ENCODE results near the gene FIP1L1.

DNA sequence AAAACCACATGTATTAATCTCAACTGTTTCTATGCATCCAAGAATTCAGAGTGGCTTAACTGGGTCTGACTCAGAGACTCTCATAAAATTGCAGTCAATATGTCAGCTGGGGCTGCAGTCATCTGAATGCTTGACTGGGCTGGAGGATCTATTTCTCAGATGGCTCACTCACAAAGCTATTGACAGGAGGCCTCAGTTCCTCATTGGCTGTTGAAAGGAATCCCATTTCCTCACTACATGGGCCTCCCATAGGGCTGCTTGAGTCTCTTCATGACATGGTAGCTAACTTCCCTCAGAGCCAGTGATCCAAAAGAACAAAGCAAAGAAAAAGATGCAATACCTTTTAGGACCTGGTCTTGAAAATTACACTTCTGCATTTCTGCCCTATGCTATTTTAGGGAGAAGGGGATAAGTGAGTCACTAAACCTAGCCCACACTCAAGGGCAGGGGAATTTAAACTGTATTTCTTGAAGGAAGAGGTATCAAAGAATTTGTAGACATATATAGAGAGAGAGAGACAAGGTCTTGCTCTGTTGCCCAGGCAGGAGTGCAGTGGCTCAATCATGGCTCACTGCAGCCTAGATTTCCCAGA is 21.4 kb upstream of the FIP1L1 start:
- TF ChIP-seq EZH2 (IDR thresholded peaks at IDR 0.05; ENCODE audit: borderline replicate concordance, low read depth, low read length, severe bottlenecking) (no peak), JUN (IDR thresholded peaks at IDR 0.05; ENCODE audit: borderline replicate concordance, insufficient read depth, insufficient read length, low read depth) (no peak), POLR2AphosphoS5 (IDR thresholded peaks at IDR 0.05; ENCODE audit: insufficient read depth, low read depth, low read length) (no peak), FOS (IDR thresholded peaks at IDR 0.05; ENCODE audit: borderline replicate concordance, insufficient read depth, low read length) (no peak), POLR2A (IDR thresholded peaks at IDR 0.05; ENCODE audit: low read depth, low read length) (no peak), MYC (IDR thresholded peaks at IDR 0.05; ENCODE audit: low read depth, low read length) (no peak), GATA2 (IDR thresholded peaks at IDR 0.05; ENCODE audit: insufficient read depth, insufficient read length, low read depth, low read length) (no peak)
- TF ChIP-seq, protein P1, sequence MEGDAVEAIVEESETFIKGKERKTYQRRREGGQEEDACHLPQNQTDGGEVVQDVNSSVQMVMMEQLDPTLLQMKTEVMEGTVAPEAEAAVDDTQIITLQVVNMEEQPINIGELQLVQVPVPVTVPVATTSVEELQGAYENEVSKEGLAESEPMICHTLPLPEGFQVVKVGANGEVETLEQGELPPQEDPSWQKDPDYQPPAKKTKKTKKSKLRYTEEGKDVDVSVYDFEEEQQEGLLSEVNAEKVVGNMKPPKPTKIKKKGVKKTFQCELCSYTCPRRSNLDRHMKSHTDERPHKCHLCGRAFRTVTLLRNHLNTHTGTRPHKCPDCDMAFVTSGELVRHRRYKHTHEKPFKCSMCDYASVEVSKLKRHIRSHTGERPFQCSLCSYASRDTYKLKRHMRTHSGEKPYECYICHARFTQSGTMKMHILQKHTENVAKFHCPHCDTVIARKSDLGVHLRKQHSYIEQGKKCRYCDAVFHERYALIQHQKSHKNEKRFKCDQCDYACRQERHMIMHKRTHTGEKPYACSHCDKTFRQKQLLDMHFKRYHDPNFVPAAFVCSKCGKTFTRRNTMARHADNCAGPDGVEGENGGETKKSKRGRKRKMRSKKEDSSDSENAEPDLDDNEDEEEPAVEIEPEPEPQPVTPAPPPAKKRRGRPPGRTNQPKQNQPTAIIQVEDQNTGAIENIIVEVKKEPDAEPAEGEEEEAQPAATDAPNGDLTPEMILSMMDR (IDR thresholded peaks at IDR 0.05; ENCODE audit: extremely low read depth in 1 of 2, insufficient read depth in 1 of 2, low read depth in 1 of 2, low read length in 2 of 2), result no peak
- TF ChIP-seq, protein P2, sequence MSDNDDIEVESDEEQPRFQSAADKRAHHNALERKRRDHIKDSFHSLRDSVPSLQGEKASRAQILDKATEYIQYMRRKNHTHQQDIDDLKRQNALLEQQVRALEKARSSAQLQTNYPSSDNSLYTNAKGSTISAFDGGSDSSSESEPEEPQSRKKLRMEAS (IDR thresholded peaks at IDR 0.05; ENCODE audit: insufficient read depth, insufficient read length), result no peak

All from endothelial cell of umbilical vein (primary cell).